CD4-positive, alpha-beta memory T cell (primary cell): Measurements from ENCODE around the gene FBXW12. TPM values are rescaled to one million over a fixed set of nuclear protein-coding genes. Genes with fewer than 3 reads are reported as not detected.
A peak's percentile ranks its signal among the peaks of the same experiment; 100 is the strongest.

Source experiments
- CTCF ChIA-PET: fragments of 350-600 bp; sonication (Branson Sonifier 250); formaldehyde crosslinking; loops from one replicate; lab custom pipeline; 2021; ENCODE audit warnings: inconsistent platforms; ENCODE audit not compliant: partially characterized antibody; lab: Charles Lee
- POLR2A ChIA-PET: fragments of 350-600 bp; sonication (Branson Sonifier 250); formaldehyde crosslinking; loops from one replicate; lab custom pipeline; 2021; ENCODE audit not compliant: partially characterized antibody; lab: Charles Lee
- DNase-seq, 5 donors: peaks; one replicate each; pipeline versions ENCODE4 v3.0.0 to v3.0.0-alpha.2; 2020 to 2022; ENCODE audit warnings: mixed read lengths in 1 of 5
- H3K27ac ChIP-seq: one replicate; pipeline ENCODE4 v1.7.0; 2013; ENCODE audit warnings: low read depth, low read length
- H3K27me3 ChIP-seq: 2 replicates; pipeline ENCODE4 v1.7.0; 2013; ENCODE audit warnings: mild to moderate bottlenecking, low read length, moderate library complexity; ENCODE audit not compliant: insufficient read depth
- H3K36me3 ChIP-seq: 2 replicates; pipeline ENCODE4 v1.7.0; 2013; ENCODE audit warnings: mild to moderate bottlenecking, low read length, moderate library complexity; ENCODE audit not compliant: insufficient read depth
- H3K4me1 ChIP-seq: 2 replicates; pipeline ENCODE4 v1.7.0; 2013; ENCODE audit warnings: mild to moderate bottlenecking, low read length, moderate library complexity; ENCODE audit not compliant: insufficient read depth
- H3K4me3 ChIP-seq, 2 donors: one replicate each; pipeline ENCODE4 v1.7.0; 2013; ENCODE audit warnings: low read length in 2 of 2, mild to moderate bottlenecking in 1 of 2
- H3K9me3 ChIP-seq, 2 donors: one replicate each; pipeline ENCODE4 v1.7.0; 2013; ENCODE audit warnings: low read length in 2 of 2, control low read depth in 1 of 2; ENCODE audit not compliant: control insufficient read depth in 1 of 2
- H3K27ac Mint-ChIP-seq, 7 donors: one replicate each; pipeline ENCODE4 v1.8.0; 2020 to 2021; ENCODE audit warnings: mixed read lengths in 7 of 7, mild to moderate bottlenecking in 6 of 7, inconsistent platforms in 3 of 7, moderate library complexity in 3 of 7
- H3K27me3 Mint-ChIP-seq, 2 donors: one replicate each; pipeline ENCODE4 v1.8.0; 2020 to 2021; ENCODE audit warnings: mixed read lengths in 2 of 2
- H3K36me3 Mint-ChIP-seq, 2 donors: one replicate each; pipeline ENCODE4 v1.8.0; 2020 to 2021; ENCODE audit warnings: mixed read lengths in 2 of 2, inconsistent platforms in 1 of 2, mild to moderate bottlenecking in 1 of 2
- H3K4me1 Mint-ChIP-seq, 4 donors: one replicate each; pipeline ENCODE4 v1.8.0; 2020 to 2021; ENCODE audit warnings: mixed read lengths in 4 of 4, mild to moderate bottlenecking in 1 of 4
- H3K4me3 Mint-ChIP-seq, 8 donors: one replicate each; pipeline ENCODE4 v1.8.0; 2020 to 2021; ENCODE audit warnings: mixed read lengths in 8 of 8, mild to moderate bottlenecking in 7 of 8, moderate library complexity in 6 of 8, inconsistent platforms in 3 of 8
- H3K9me3 Mint-ChIP-seq, 8 donors: one replicate each; pipeline ENCODE4 v1.8.0; 2020 to 2021; ENCODE audit warnings: mixed read lengths in 8 of 8, mild to moderate bottlenecking in 5 of 8, inconsistent platforms in 3 of 8, moderate library complexity in 1 of 8
- intact Hi-C: fragments of 100-400 bp; cut with micrococcal nuclease; formaldehyde crosslinking; loops from one replicate; pipeline ENCODE4 v1.15.1; 2023
- polyA plus RNA-seq, 2 donors: library from polyadenylated mRNA; unstranded; fragments of 300-500 nt; fragmentation: Illumina TruSeq; gene quantifications; one replicate each; pipeline ENCODE4 v1.2.3, GENCODE V29; 2021
- total RNA-seq, 2 experiments: library from RNA; stranded (reverse); gene quantifications; one replicate each; pipeline ENCODE4 v1.2.3, GENCODE V29; 2021

Gene FBXW12
- total and polyA plus RNA-seq, 4 experiments from 2014 or later, result not detected

- H3K4me1 Mint-ChIP-seq, result peaks cover 2 to 16% (median 10%) of the 10 kb centered on the region in 4 donors
- Histone ChIP-seq H3K36me3 (no peaks in the 10 kb centered on the region), H3K27ac (no peak overlapping the region), H3K4me3 (no peak overlapping the region), H3K9me3 (no peaks in the 10 kb centered on the region), H3K27me3 (no peaks in the 10 kb centered on the region), H3K4me1 (peaks cover 8% of the 10 kb centered on the region)
- intact Hi-C loops, result no loop called here
- peaks cover 0 to 7% of the 10 kb centered on the region in 2 donors for H3K36me3 Mint-ChIP-seq
- ChIA-PET CTCF (interaction anchor here (1.8 kb wide), 1 partner anchor 9 kb away, joined by 9 read pairs; no protein-coding TSS in a partner anchor), POLR2A (interaction anchor here (2.0 kb wide), 1 partner anchor 12 kb away, joined by 7 read pairs; the partner anchor contains the start of genes CCDC51 and TMA7)
- no peaks in the 10 kb centered on the region for H3K27me3 Mint-ChIP-seq
- peak overlapping the region in 1 of 7 donors; percentile 54 for H3K27ac Mint-ChIP-seq
- no peaks in the 10 kb centered on the region for H3K9me3 Mint-ChIP-seq
- DNase-seq, result no peak
- peak overlapping the region in 6 of 8 donors; percentile 56 to 77 (median 62) for H3K4me3 Mint-ChIP-seq
Measured at GRCh38 chr3:48427630-48427962, 55.6 kb downstream of the FBXW12 start.

GRCh38 chr3:48428088-48428571 is 56.1 kb downstream of the FBXW12 start:
- H3K36me3 Mint-ChIP-seq, result peaks cover 0 to 7% of the 10 kb centered on the region in 2 donors
- H3K27me3 Mint-ChIP-seq, result no peaks in the 10 kb centered on the region
- CTCF ChIA-PET, result interaction anchor here (1.8 to 9.7 kb wide), 2 partner anchors 8 to 23 kb away, joined by 9 to 381 read pairs; no protein-coding TSS in a partner anchor
- no peak overlapping the region for H3K4me3 ChIP-seq
- no peaks in the 10 kb centered on the region for H3K36me3 ChIP-seq
- DNase-seq, result no peak
- POLR2A ChIA-PET, result interaction anchor here (2.0 kb wide), 1 partner anchor 12 kb away, joined by 7 read pairs; the partner anchor contains the start of genes CCDC51 and TMA7
- no peaks in the 10 kb centered on the region for H3K9me3 Mint-ChIP-seq
- H3K27ac Mint-ChIP-seq, result peak overlapping the region in 5 of 7 donors; percentile 41 to 66 (median 43)
- intact Hi-C loops, result no loop called here
- peaks cover 8% of the 10 kb centered on the region for H3K4me1 ChIP-seq
- H3K27ac ChIP-seq, result no peak overlapping the region
- H3K4me1 Mint-ChIP-seq, result peaks cover 2 to 16% (median 10%) of the 10 kb centered on the region in 4 donors
- no peaks in the 10 kb centered on the region for H3K9me3 ChIP-seq
- H3K4me3 Mint-ChIP-seq, result peak overlapping the region; percentile 56 to 77 (median 64)
- no peaks in the 10 kb centered on the region for H3K27me3 ChIP-seq

GRCh38 chr3:48428572-48429316 is 56.7 kb downstream of the FBXW12 start:
- ChIA-PET CTCF (interaction anchor here (9.7 kb wide), 1 partner anchor 24 kb away, joined by 381 read pairs; no protein-coding TSS in a partner anchor), POLR2A (interaction anchor here (2.0 kb wide), 2 partner anchors 11 to 18 kb away, joined by 7 to 8 read pairs; partner anchors contain the start of genes ATRIP, CCDC51 and TMA7)
- no peaks in the 10 kb centered on the region for H3K9me3 ChIP-seq
- H3K4me3 ChIP-seq, result peak overlapping the region in 1 of 2 donors; percentile 51
- DNase-seq, result no peak
- Mint-ChIP-seq H3K27me3 (no peaks in the 10 kb centered on the region), H3K9me3 (no peaks in the 10 kb centered on the region), H3K27ac (peak overlapping the region in 1 of 7 donors; percentile 24), H3K36me3 (peaks cover 0 to 7% of the 10 kb centered on the region in 2 donors), H3K4me3 (peak overlapping the region; percentile 56 to 77 (median 64)), H3K4me1 (peaks cover 2 to 16% (median 10%) of the 10 kb centered on the region in 4 donors)
- no peaks in the 10 kb centered on the region for H3K36me3 ChIP-seq
- no peak overlapping the region for H3K27ac ChIP-seq
- intact Hi-C loops, result loop anchor here (1.0 kb wide), 1 partner anchor 39 kb away; no protein-coding TSS in a partner anchor
- no peaks in the 10 kb centered on the region for H3K27me3 ChIP-seq
- peaks cover 8% of the 10 kb centered on the region for H3K4me1 ChIP-seq

GRCh38 chr3:48429317-48429959 is 57.4 kb downstream of the FBXW12 start:
- no peaks in the 10 kb centered on the region for H3K27me3 ChIP-seq
- ChIA-PET POLR2A (interaction anchor here (1.2 to 2.0 kb wide), 3 partner anchors 10 to 17 kb away, joined by 7 to 8 read pairs (median 8); partner anchors contain the start of genes ATRIP, CCDC51 and TMA7), CTCF (interaction anchor here (0.6 to 9.7 kb wide), 3 partner anchors 11 to 59 kb away, joined by 4 to 381 read pairs (median 5); partner anchors contain the start of genes CCDC51 and TMA7)
- no peaks in the 10 kb centered on the region for H3K27me3 Mint-ChIP-seq
- peaks cover 4 to 22% (median 15%) of the 10 kb centered on the region in 4 donors for H3K4me1 Mint-ChIP-seq
- peaks cover 11% of the 10 kb centered on the region for H3K4me1 ChIP-seq
- intact Hi-C loops, result loop anchor here (1.0 kb wide), 1 partner anchor 38 kb away; no protein-coding TSS in a partner anchor
- DNase-seq, result peak; percentile 59 to 64 (median 63)
- H3K4me3 ChIP-seq, result peak overlapping the region in 1 of 2 donors; percentile 51
- no peaks in the 10 kb centered on the region for H3K9me3 ChIP-seq
- H3K27ac Mint-ChIP-seq, result peak overlapping the region in 2 of 7 donors; percentile 31 to 40
- H3K36me3 Mint-ChIP-seq, result peaks cover 0 to 7% of the 10 kb centered on the region in 2 donors
- H3K27ac ChIP-seq, result peak overlapping the region; percentile 11
- H3K9me3 Mint-ChIP-seq, result no peaks in the 10 kb centered on the region
- peak overlapping the region; percentile 68 to 87 (median 76) for H3K4me3 Mint-ChIP-seq
- H3K36me3 ChIP-seq, result no peaks in the 10 kb centered on the region

GRCh38 chr3:48429960-48430707 is 58.1 kb downstream of the FBXW12 start, which contains the start of gene PLXNB1:
Gene PLXNB1 (minus strand): TSS chr3:48430086. CDS start chr3:48424611, 5,475 bp downstream.
- H3K36me3 Mint-ChIP-seq, result peaks cover 0 to 9% of the 10 kb centered on the region in 2 donors
- no peaks in the 10 kb centered on the region for H3K9me3 Mint-ChIP-seq
- ChIA-PET CTCF (interaction anchor here (0.6 to 9.7 kb wide), 5 partner anchors 10 to 161 kb away, joined by 3 to 381 read pairs (median 4); partner anchors contain the start of genes CCDC51 and TMA7), POLR2A (interaction anchor here (1.2 to 2.0 kb wide), 3 partner anchors 10 to 43 kb away, joined by 5 to 8 read pairs (median 8); partner anchors contain the start of genes ATRIP, CCDC51 and TMA7)
- no peak for DNase-seq
- no peaks in the 10 kb centered on the region for H3K9me3 ChIP-seq
- peak within 1 kb of the TSS; percentile 11 for H3K27ac ChIP-seq
- intact Hi-C loops, result loop anchor here (1.0 kb wide), 1 partner anchor 37 kb away; no protein-coding TSS in a partner anchor
- H3K27me3 ChIP-seq, result no peaks in the 10 kb centered on the region
- H3K36me3 ChIP-seq, result no peaks in the 10 kb centered on the region
- H3K4me3 ChIP-seq, result peak within 1 kb of the TSS in 1 of 2 donors; percentile 51
- H3K27ac Mint-ChIP-seq, result peak within 1 kb of the TSS in 6 of 7 donors; percentile 31 to 79 (median 56)
- H3K4me1 ChIP-seq, result peaks cover 14% of the 10 kb centered on the region
- H3K4me1 Mint-ChIP-seq, result peaks cover 5 to 28% (median 18%) of the 10 kb centered on the region in 4 donors
- no peaks in the 10 kb centered on the region for H3K27me3 Mint-ChIP-seq
- peak within 1 kb of the TSS; percentile 68 to 87 (median 76) for H3K4me3 Mint-ChIP-seq

GRCh38 chr3:48430708-48431101 is 58.7 kb downstream of the FBXW12 start:
- H3K36me3 ChIP-seq, result no peaks in the 10 kb centered on the region
- H3K4me1 ChIP-seq, result peaks cover 15% of the 10 kb centered on the region
- Mint-ChIP-seq H3K9me3 (no peaks in the 10 kb centered on the region), H3K4me1 (peaks cover 8 to 28% (median 18%) of the 10 kb centered on the region in 4 donors), H3K27me3 (no peaks in the 10 kb centered on the region), H3K4me3 (peak overlapping the region in 7 of 8 donors; percentile 9 to 78 (median 73)), H3K36me3 (peaks cover 0 to 9% of the 10 kb centered on the region in 2 donors), H3K27ac (peak overlapping the region in 4 of 7 donors; percentile 40 to 79 (median 74))
- no peaks in the 10 kb centered on the region for H3K27me3 ChIP-seq
- CTCF ChIA-PET, result interaction anchor here (0.7 to 9.7 kb wide), 5 partner anchors 26 to 162 kb away, joined by 3 to 381 read pairs (median 3); no protein-coding TSS in a partner anchor
- H3K9me3 ChIP-seq, result no peaks in the 10 kb centered on the region
- intact Hi-C loops, result no loop called here
- no peak for DNase-seq
- H3K27ac ChIP-seq, result no peak overlapping the region
- no peak overlapping the region for H3K4me3 ChIP-seq
- POLR2A ChIA-PET, result interaction anchor here (1.1 to 2.0 kb wide), 3 partner anchors 9 to 42 kb away, joined by 4 to 8 read pairs (median 5); partner anchors contain the start of genes ATRIP, CCDC51 and TMA7
